ENCODE measurements around the gene COL15A1. TPM values are rescaled to one million over a fixed set of nuclear protein-coding genes. Genes with fewer than 3 reads are reported as not detected.

The COL15A1 gene
- total RNA-seq, 6 experiments from 2014 or later = 0.07 to 0.58 (median 0.11) TPM; not detected in 2

DNA sequence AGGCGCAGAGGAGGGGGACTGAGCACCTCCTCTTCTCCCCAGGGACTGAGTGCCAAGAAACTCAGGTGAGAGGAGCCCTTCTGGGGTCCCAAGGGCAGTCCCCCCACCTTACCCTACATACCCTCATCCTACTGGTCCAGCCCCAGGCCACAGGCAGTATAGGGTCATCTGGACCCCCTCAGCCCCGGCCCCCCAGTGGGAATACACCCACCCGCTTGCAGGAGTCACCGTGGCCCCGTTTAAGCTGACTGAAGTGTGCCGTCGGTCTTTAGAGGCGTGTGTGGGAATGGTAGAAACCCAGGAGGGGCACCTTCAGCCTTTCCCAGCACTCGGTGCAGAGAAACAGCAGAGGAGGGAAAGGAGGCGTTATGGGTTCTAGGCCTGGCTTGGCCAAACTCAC lies 30.8 kb downstream of the COL15A1 start:
- Histone ChIP-seq H3K4me1 (no peaks in the 10 kb centered on the region), H3K27me3 (no peaks in the 10 kb centered on the region), H3K27ac (no peak overlapping the region), H3K36me3 (no peaks in the 10 kb centered on the region), H3K9me3 (no peaks in the 10 kb centered on the region), H3K4me3 (no peak overlapping the region)
- WGBS (ENCODE audit: insufficient coverage, low coverage, low lambda C conversion rate, missing lambda C conversion rate) = no CpG with 5 or more reads among the region's 10 CpGs
- DNase-seq (no peak), ATAC-seq (no peak)
- TF ChIP-seq, protein P1, sequence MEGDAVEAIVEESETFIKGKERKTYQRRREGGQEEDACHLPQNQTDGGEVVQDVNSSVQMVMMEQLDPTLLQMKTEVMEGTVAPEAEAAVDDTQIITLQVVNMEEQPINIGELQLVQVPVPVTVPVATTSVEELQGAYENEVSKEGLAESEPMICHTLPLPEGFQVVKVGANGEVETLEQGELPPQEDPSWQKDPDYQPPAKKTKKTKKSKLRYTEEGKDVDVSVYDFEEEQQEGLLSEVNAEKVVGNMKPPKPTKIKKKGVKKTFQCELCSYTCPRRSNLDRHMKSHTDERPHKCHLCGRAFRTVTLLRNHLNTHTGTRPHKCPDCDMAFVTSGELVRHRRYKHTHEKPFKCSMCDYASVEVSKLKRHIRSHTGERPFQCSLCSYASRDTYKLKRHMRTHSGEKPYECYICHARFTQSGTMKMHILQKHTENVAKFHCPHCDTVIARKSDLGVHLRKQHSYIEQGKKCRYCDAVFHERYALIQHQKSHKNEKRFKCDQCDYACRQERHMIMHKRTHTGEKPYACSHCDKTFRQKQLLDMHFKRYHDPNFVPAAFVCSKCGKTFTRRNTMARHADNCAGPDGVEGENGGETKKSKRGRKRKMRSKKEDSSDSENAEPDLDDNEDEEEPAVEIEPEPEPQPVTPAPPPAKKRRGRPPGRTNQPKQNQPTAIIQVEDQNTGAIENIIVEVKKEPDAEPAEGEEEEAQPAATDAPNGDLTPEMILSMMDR (IDR thresholded peaks at IDR 0.05) = no peak
- TF ChIP-seq POLR2A (IDR thresholded peaks at IDR 0.05) = no peak
- intact Hi-C loops (cut with DNase I) = loop anchor here in 1 of 2 donors (10.0 kb wide), 1 partner anchor 170 kb away; no protein-coding TSS in a partner anchor

DNA sequence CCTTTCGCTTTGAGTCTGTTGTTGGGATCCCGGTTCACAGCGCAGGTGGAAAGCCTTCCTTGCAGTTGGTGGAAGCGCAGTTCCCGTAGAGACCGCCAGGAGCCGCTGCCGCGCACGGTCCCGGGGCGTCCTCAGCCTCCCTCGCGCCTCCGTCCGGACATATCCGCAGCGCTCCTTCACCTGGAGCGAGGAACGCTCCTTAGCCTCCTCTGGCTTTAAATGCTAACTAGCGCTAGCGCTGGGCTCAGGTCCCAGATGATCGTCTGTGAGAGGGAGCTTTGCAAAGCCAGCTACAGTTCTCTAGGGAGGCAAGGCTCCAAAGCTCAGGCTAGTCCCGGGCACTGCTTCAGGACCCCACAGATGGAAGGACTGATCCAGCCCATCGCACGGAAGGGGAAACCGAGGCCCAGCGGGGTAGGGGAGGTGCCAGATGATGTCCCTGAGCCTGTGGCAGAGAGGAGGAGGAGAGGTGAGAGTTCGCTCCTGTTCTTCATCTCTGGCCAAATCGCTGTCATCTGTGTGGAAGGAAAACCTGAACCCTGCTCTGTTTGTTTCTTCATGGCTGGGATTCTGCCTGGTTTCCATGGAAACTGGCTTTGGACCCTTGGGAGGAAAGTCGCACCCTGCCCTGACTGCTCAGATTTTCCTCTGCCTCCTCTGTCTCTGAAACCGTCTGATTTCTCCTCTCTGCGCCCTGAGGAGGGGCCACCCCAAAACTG lies 31.4 kb downstream of the COL15A1 start:
- H3K9me3 ChIP-seq = no peaks in the 10 kb centered on the region
- no peaks in the 10 kb centered on the region for H3K27me3 ChIP-seq
- DNase-seq (peak; percentile 81 to 84 (median 82)), ATAC-seq (peak; percentile 95 to 99 (median 98))
- H3K27ac ChIP-seq = no peak overlapping the region
- TF ChIP-seq, protein P1 (IDR thresholded peaks at IDR 0.05) = peak; percentile 92 to 99 (median 98)
- no peak for TF ChIP-seq POLR2A (IDR thresholded peaks at IDR 0.05)
- no peaks in the 10 kb centered on the region for H3K4me1 ChIP-seq
- no peaks in the 10 kb centered on the region for H3K36me3 ChIP-seq
- intact Hi-C loops (cut with DNase I) = loop anchor here in 1 of 2 donors (10.0 kb wide), 1 partner anchor 170 kb away; no protein-coding TSS in a partner anchor
- H3K4me3 ChIP-seq = no peak overlapping the region
- 16% methylated on average over 14 of the region's 33 CpGs for WGBS (ENCODE audit: insufficient coverage, low coverage, low lambda C conversion rate, missing lambda C conversion rate)

DNA sequence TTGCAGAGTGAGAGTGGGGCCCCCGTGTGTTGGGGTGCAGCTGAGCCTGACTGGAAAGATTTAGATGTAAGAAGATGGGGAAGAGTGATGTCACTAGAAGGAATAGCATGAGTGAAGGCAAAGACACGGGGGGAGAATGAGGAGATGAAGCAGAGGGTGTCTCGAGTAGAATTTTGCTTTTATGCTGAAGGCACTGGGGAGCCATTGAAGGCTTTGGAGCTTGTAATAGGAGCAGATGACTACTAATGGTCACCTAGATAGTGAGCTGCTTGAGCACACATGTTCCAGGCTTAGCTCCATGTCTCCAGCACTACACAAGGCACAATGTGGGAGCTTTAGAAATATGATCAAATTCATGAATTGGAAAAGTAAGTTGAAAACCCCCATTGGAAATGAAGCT lies 32.1 kb downstream of the COL15A1 start:
- H3K9me3 ChIP-seq = no peaks in the 10 kb centered on the region
- no peak for TF ChIP-seq POLR2A (IDR thresholded peaks at IDR 0.05)
- TF ChIP-seq, protein P1 (IDR thresholded peaks at IDR 0.05) = no peak
- H3K27me3 ChIP-seq = no peaks in the 10 kb centered on the region
- no peaks in the 10 kb centered on the region for H3K36me3 ChIP-seq
- H3K4me1 ChIP-seq = no peaks in the 10 kb centered on the region
- H3K27ac ChIP-seq = no peak overlapping the region
- ATAC-seq (no peak), DNase-seq (no peak)
- intact Hi-C loops (cut with DNase I) = loop anchor here in 1 of 2 donors (10.0 kb wide), 1 partner anchor 169 kb away; no protein-coding TSS in a partner anchor
- no peak overlapping the region for H3K4me3 ChIP-seq
- WGBS (ENCODE audit: insufficient coverage, low coverage, low lambda C conversion rate, missing lambda C conversion rate) = 73% methylated on average over 3 of the region's 3 CpGs

DNA sequence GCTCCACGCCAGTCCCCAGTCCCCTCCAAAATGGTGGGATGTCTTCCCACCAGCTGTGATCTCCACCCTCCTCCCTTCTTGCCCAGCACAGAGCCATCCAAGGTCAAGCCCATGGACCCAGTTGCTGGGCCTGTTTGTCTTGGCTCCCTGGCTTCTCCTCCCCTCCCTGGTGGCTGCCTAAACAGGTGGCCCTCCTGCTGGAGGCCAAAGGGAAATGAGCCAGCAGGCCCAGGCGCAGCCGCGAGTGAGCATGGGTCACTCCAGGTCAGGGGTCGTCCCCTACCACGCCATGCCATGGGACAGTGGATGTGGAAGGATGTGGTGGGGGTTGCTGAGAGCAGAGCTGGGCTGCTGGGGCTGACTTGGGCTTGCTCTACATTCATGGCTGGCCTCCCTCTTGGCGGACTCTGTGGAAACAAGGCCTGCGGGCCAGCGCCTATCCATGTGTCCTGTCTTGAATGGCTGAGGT lies 33.6 kb downstream of the COL15A1 start:
- 73% methylated on average over 2 of the region's 9 CpGs for WGBS (ENCODE audit: insufficient coverage, low coverage, low lambda C conversion rate, missing lambda C conversion rate)
- no peaks in the 10 kb centered on the region for H3K36me3 ChIP-seq
- no peaks in the 10 kb centered on the region for H3K27me3 ChIP-seq
- no peaks in the 10 kb centered on the region for H3K4me1 ChIP-seq
- no peak for DNase-seq
- H3K9me3 ChIP-seq = no peaks in the 10 kb centered on the region
- H3K27ac ChIP-seq = no peak overlapping the region
- no peak overlapping the region for H3K4me3 ChIP-seq
- no peak for ATAC-seq
- no peak for TF ChIP-seq POLR2A (IDR thresholded peaks at IDR 0.05)
- TF ChIP-seq, protein P1 (IDR thresholded peaks at IDR 0.05) = no peak
- intact Hi-C loops (cut with DNase I) = loop anchor here in 1 of 2 donors (10.0 kb wide), 1 partner anchor 168 kb away; no protein-coding TSS in a partner anchor
